PC-3 (cell line): ENCODE measurements around the gene RSRC1. TPM values are rescaled to one million over a fixed set of nuclear protein-coding genes. Genes with fewer than 3 reads are reported as not detected.
A peak's percentile ranks its signal among the peaks of the same experiment; 100 is the strongest.
"Not testable (repeated sequence)": the region's sequence is repeated elsewhere in the genome, so short reads cannot be mapped to it uniquely, and the experiment has no call there.

Experiments
- ATAC-seq: fragments of 200-7000 bp; cut with Tn5 transposase; 2 replicates; pipeline ENCODE4 v1.9.1; 2020; ENCODE audit warnings: mild to moderate bottlenecking, moderate library complexity
- BruUV-seq: library from RNA; stranded (reverse); fragments of 400-500 nt; replicated peaks from 2 replicates; lab custom pipeline; 2021; lab: Mats Ljungman, UMichigan
- CTCF ChIA-PET: fragments of 300-600 bp; sonication (Branson Sonifier 250); formaldehyde crosslinking; loops from one replicate; lab custom pipeline; 2022; ENCODE audit warnings: antibody characterized with exemption; lab: Charles Lee
- POLR2A ChIA-PET: fragments of 300-600 bp; sonication (Branson Sonifier 250); formaldehyde crosslinking; loops from one replicate; lab custom pipeline; 2022; ENCODE audit warnings: antibody characterized with exemption; ENCODE audit not compliant: unreplicated experiment; lab: Charles Lee
- DNase-seq: peaks from one replicate; pipeline ENCODE4 v3.0.0-alpha.2; 2015
- H2AFZ ChIP-seq: fragments of 300-600 bp; sonication (generic); 2 replicates; pipeline ENCODE4 v1.6.0; 2016; ENCODE audit warnings: antibody characterized with exemption, low read length
- H3F3A ChIP-seq: fragments of 300-600 bp; sonication (generic); one replicate; pipeline ENCODE4 v1.6.0; 2017; ENCODE audit warnings: antibody characterized with exemption, low read length, control low read depth, mild to moderate bottlenecking; ENCODE audit not compliant: unreplicated experiment
- H3K27ac ChIP-seq: fragments of 300-600 bp; sonication (generic); 2 replicates; pipeline ENCODE4 v1.5.1; 2016; ENCODE audit warnings: mild to moderate bottlenecking, low read length
- H3K27me3 ChIP-seq: fragments of 300-600 bp; sonication (generic); 2 replicates; pipeline ENCODE4 v1.6.1; 2016; ENCODE audit warnings: low read length, mixed read lengths
- H3K36me3 ChIP-seq: fragments of 300-600 bp; sonication (generic); 2 replicates; pipeline ENCODE4 v1.6.1; 2016; ENCODE audit warnings: low read depth, mixed run types, low read length, mixed read lengths
- H3K4me1 ChIP-seq: fragments of 300-600 bp; sonication (generic); 2 replicates; pipeline ENCODE4 v1.5.1; 2016; ENCODE audit warnings: low read length; ENCODE audit not compliant: insufficient read depth
- H3K4me2 ChIP-seq: fragments of 300-600 bp; sonication (generic); 2 replicates; pipeline ENCODE4 v1.6.0; 2016; ENCODE audit warnings: low read length
- H3K4me3 ChIP-seq: fragments of 300-600 bp; sonication (generic); 2 replicates; pipeline ENCODE4 v1.5.1; 2016; ENCODE audit warnings: mild to moderate bottlenecking, low read length, mixed read lengths
- H3K79me2 ChIP-seq: fragments of 300-600 bp; sonication (generic); 2 replicates; pipeline ENCODE4 v1.6.1; 2017; ENCODE audit warnings: low read length, mixed read lengths
- H3K9ac ChIP-seq: fragments of 300-600 bp; sonication (generic); 2 replicates; pipeline ENCODE4 v1.6.0; 2016; ENCODE audit warnings: mild to moderate bottlenecking, low read length
- H3K9me2 ChIP-seq: fragments of 300-600 bp; sonication (generic); replicated peaks from 2 replicates; pipeline ENCODE4 v1.6.1; 2016; ENCODE audit warnings: mixed run types, low read length, mixed read lengths
- H3K9me3 ChIP-seq: fragments of 300-600 bp; sonication (generic); 2 replicates; pipeline ENCODE4 v1.6.1; 2016; ENCODE audit warnings: low read length, mixed read lengths
- H4K20me1 ChIP-seq: fragments of 300-600 bp; sonication (generic); 2 replicates; pipeline ENCODE4 v1.6.1; 2016; ENCODE audit warnings: low read length, mixed read lengths
- EZH2 ChIP-seq: fragments of 300-600 bp; sonication (generic); IDR thresholded peaks from one replicate; pipeline ENCODE4 v1.6.1; 2017; ENCODE audit warnings: antibody characterized with exemption, mild to moderate bottlenecking, low read length; ENCODE audit not compliant: unreplicated experiment
- EZH2phosphoT487 ChIP-seq: fragments of 300-600 bp; sonication (generic); IDR thresholded peaks from 2 replicates; pipeline ENCODE4 v1.6.1; 2018; ENCODE audit warnings: mild to moderate bottlenecking, antibody characterized with exemption, low read length, borderline replicate concordance
- intact Hi-C: fragments of 100-400 bp; cut with micrococcal nuclease; formaldehyde crosslinking; loops from 2 replicates; pipeline ENCODE4 v1.9.0; 2023
- total RNA-seq: library from RNA; depleted of rRNA; stranded (reverse); fragments of >200 nt; gene quantifications from 2 replicates; pipeline ENCODE4 v1.2.3, GENCODE V29; 2014
- TF ChIP-seq, protein P1 (sequence below): fragments of 300-600 bp; sonication (generic); conservative IDR thresholded peaks from 2 replicates; pipeline ENCODE4 v1.5.1; 2017; ENCODE audit warnings: antibody characterized with exemption, low read depth, mild to moderate bottlenecking, low read length

RSRC1 gene
- total RNA-seq, 1 experiment from 2014 or later: 39.5 TPM

DNA sequence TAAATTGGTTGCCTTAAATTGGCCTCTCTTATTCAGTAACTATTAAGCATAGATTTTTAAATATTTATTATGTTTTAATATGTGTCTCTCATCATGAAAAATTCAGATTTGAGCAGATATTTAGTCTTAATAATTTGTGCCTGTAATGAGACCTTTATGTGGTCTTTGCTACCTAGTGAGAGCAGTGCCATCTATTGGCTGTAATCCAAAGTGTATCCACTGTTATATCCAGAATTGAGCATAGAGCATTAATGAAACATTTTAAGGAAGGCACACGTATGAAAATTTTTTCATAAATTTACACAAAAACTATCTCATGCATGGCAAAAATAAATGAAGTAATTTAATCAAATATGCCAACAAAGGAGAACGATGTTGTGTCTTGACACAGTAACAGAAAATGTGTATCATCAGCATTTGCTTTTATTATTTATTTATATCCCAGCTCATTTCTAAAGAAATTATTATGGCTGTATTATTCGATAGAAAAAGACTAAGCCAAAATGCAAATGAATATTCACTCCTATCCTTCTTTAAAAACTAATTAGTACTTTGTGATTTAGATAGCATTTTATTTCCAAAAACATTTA, 203.5 kb downstream of the RSRC1 start:
- ATAC-seq: no peak
- no peaks in the 10 kb centered on the region for H3K36me3 ChIP-seq

DNA sequence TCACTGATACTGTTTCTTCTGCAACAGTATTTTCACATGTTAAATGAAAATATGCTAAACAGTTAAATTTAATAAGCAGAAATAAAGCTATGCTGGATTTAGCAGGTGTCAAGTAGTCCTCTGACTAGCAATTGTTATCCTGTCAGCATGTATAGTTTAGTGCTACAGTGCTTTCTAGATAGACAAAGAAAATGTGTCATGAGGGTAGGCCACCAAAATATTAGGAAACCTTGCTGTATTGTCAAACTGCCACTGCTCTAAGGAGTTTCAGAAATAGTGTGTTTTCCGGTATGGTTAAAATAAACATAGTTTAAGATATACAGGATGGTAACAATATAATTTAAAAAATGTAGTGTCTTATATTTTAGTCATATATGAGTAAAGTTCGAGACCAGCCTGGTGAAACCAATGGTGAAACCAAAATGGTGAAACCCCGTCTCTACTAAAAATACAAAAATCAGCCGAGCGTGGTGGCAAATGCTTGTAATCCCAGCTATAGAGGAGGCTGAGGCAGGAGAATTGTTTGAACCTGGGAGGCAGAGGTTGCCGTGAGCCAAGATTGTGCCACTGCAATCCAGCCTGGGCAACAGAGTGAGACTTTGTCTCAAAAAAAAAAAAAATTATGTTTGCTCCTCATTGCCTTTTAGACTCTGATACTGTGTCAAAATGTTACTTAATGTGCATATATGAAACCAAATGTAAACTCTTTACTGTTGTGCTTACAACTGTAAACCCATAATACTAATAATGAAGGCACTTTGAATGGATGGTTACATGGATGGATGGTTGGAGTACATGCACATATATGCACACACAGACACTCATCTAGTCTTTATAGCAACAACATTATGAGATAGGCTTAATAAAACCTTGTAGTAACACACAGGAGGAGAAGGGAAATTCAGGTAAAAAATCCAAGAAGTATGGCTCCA, 204.8 kb downstream of the RSRC1 start:
- H3K9me2 ChIP-seq: no peaks in the 10 kb centered on the region

More for the DNA sequence above, 203.5 kb downstream of the RSRC1 start:
- intact Hi-C loops: loop anchor here (2.0 to 5.0 kb wide), 4 partner anchors 119 to 696 kb away; partner anchors contain the start of gene RSRC1
- Histone ChIP-seq H3K4me1 (no peaks in the 10 kb centered on the region), H3K4me3 (no peak overlapping the region), H3K27me3 (no peaks in the 10 kb centered on the region), H3K9me2 (no peaks in the 10 kb centered on the region), H3K4me2 (no peak overlapping the region), H3K79me2 (no peaks in the 10 kb centered on the region), H3K27ac (no peak overlapping the region), H2AFZ (no peak overlapping the region), H3K9ac (no peak overlapping the region), H3K9me3 (no peaks in the 10 kb centered on the region), H4K20me1 (no peaks in the 10 kb centered on the region), H3F3A (no peaks in the 10 kb centered on the region)
- TF ChIP-seq, protein P1, sequence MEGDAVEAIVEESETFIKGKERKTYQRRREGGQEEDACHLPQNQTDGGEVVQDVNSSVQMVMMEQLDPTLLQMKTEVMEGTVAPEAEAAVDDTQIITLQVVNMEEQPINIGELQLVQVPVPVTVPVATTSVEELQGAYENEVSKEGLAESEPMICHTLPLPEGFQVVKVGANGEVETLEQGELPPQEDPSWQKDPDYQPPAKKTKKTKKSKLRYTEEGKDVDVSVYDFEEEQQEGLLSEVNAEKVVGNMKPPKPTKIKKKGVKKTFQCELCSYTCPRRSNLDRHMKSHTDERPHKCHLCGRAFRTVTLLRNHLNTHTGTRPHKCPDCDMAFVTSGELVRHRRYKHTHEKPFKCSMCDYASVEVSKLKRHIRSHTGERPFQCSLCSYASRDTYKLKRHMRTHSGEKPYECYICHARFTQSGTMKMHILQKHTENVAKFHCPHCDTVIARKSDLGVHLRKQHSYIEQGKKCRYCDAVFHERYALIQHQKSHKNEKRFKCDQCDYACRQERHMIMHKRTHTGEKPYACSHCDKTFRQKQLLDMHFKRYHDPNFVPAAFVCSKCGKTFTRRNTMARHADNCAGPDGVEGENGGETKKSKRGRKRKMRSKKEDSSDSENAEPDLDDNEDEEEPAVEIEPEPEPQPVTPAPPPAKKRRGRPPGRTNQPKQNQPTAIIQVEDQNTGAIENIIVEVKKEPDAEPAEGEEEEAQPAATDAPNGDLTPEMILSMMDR: peak; percentile 64
- TF ChIP-seq EZH2 (no peak), EZH2phosphoT487 (no peak)
- no TSS peak for BruUV-seq
- DNase-seq: peak; percentile 56
- ChIA-PET POLR2A (no interaction called here), CTCF (no interaction called here)

DNA sequence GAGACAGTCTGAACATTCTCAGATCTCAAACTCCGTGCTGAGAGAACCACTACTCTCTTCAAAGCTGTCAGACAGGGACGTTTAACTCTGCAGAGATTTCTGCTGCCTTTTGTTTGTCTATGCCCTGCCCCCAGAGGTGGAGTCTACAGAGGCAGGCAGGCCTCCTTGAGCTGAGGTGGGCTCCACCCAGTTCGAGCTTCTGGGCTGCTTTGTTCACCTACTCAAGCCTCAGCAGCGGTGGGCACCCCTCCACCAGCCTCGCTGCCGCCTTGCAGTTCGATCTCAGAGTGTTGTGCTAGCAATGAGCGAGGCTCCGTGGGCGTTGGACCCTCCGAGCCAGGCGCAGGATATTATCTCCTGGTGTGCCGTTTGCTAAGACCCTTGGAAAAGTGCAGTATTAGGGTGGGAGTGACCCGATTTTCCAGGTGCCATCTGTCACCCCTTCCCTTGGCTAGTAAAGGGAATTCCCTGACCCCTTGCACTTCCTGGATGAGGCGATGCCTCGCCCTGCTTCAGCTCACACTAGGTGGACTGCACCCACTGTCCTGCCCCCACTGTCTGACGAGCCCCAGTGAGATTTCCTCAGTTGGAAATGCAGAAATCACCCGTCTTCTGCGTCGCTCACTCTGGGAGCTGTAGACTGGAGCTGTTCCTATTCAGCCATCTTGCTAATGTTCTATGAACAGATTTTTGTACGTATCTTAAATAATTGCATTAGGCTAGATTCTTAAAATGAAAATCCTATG, 220.0 kb downstream of the RSRC1 start:
- POLR2A ChIA-PET, H3K27ac ChIP-seq, intact Hi-C loops, H2AFZ ChIP-seq, CTCF ChIA-PET, H3K9ac ChIP-seq, H4K20me1 ChIP-seq, H3K79me2 ChIP-seq, H3K27me3 ChIP-seq, H3F3A ChIP-seq, H3K4me1 ChIP-seq, H3K9me3 ChIP-seq, BruUV-seq, H3K4me2 ChIP-seq, H3K9me2 ChIP-seq, H3K36me3 ChIP-seq, H3K4me3 ChIP-seq, DNase-seq, ATAC-seq: not testable (repeated sequence)

More for the DNA sequence above, 204.8 kb downstream of the RSRC1 start:
- Histone ChIP-seq H3K4me2 (no peak overlapping the region), H3F3A (no peaks in the 10 kb centered on the region), H3K27ac (no peak overlapping the region), H4K20me1 (no peaks in the 10 kb centered on the region), H3K9ac (no peak overlapping the region), H3K4me1 (no peaks in the 10 kb centered on the region), H3K27me3 (no peaks in the 10 kb centered on the region), H3K4me3 (no peak overlapping the region), H3K9me3 (no peaks in the 10 kb centered on the region), H2AFZ (no peak overlapping the region), H3K36me3 (no peaks in the 10 kb centered on the region), H3K79me2 (no peaks in the 10 kb centered on the region)
- no peak for TF ChIP-seq EZH2phosphoT487
- no peak for TF ChIP-seq EZH2
- TF ChIP-seq, protein P1: no peak
- ChIA-PET POLR2A (no interaction called here), CTCF (no interaction called here)
- ATAC-seq (no peak), DNase-seq (no peak)
- intact Hi-C loops: loop anchor here (5.0 kb wide), 3 partner anchors 118 to 697 kb away; partner anchors contain the start of gene RSRC1
- no TSS peak for BruUV-seq
